ENCODE data around the gene PIP5K1C. TPM values are rescaled to one million over a fixed set of nuclear protein-coding genes. Genes with fewer than 3 reads are reported as not detected.

PIP5K1C gene
- total and polyA plus RNA-seq, 2 donors (not counting 1 experiment from before 2014, with no cell fraction given) = 10.4 to 46.7 TPM

DNA sequence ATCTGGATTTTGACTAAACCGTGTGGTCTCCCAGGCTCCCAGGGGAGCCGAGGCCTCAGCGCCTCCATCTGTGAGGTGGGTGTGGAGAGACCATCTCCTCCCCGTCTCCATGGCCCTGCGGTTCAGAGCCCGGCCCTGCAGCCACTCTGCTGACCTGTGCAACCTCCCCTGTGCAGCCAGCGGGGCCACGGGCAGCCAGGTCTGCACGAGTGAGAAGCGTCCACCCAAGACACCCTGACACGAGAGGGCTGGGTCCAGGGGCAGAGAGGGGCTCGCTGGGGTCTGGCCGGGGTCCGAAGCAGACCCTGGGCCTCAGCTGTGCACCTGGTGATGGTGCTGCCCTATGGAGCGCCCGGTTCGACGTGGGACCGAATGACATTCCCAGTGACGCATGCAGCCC lies 63.3 kb downstream of the PIP5K1C start:
- no peak overlapping the region for H3K4me3 ChIP-seq (ENCODE audit: control extremely low read depth in 1 of 5, extremely low read depth in 1 of 5, insufficient read depth in 1 of 5, low read depth in 2 of 5, low read length in 4 of 5)
- no peaks in the 10 kb centered on the region for H3K4me1 Mint-ChIP-seq
- H3K9me3 Mint-ChIP-seq (ENCODE audit: insufficient read depth) = no peaks in the 10 kb centered on the region
- H3K27ac Mint-ChIP-seq = no peak overlapping the region
- no peak for ATAC-seq (ENCODE audit: low read depth)
- H3K4me3 Mint-ChIP-seq = no peak overlapping the region
- H3K27me3 ChIP-seq (replicated peaks in 1 of 4; ENCODE audit: control extremely low read depth in 1 of 4, control insufficient read depth in 3 of 4, insufficient read depth in 4 of 4, low read length in 3 of 4) = no peaks in the 10 kb centered on the region
- no peaks in the 10 kb centered on the region for H3K27me3 Mint-ChIP-seq
- no peaks in the 10 kb centered on the region for H4K20me1 ChIP-seq (ENCODE audit: control insufficient read depth, insufficient read depth, low read length, poor library complexity, severe bottlenecking)
- TF ChIP-seq, protein P1, sequence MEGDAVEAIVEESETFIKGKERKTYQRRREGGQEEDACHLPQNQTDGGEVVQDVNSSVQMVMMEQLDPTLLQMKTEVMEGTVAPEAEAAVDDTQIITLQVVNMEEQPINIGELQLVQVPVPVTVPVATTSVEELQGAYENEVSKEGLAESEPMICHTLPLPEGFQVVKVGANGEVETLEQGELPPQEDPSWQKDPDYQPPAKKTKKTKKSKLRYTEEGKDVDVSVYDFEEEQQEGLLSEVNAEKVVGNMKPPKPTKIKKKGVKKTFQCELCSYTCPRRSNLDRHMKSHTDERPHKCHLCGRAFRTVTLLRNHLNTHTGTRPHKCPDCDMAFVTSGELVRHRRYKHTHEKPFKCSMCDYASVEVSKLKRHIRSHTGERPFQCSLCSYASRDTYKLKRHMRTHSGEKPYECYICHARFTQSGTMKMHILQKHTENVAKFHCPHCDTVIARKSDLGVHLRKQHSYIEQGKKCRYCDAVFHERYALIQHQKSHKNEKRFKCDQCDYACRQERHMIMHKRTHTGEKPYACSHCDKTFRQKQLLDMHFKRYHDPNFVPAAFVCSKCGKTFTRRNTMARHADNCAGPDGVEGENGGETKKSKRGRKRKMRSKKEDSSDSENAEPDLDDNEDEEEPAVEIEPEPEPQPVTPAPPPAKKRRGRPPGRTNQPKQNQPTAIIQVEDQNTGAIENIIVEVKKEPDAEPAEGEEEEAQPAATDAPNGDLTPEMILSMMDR (IDR thresholded peaks at IDR 0.05) = no peak
- TF ChIP-seq EZH2 (IDR thresholded peaks at IDR 0.05; ENCODE audit: borderline replicate concordance, insufficient read depth, low read depth, low read length, poor library complexity, severe bottlenecking) = no peak
- no peaks in the 10 kb centered on the region for H3K9me3 ChIP-seq (ENCODE audit: control extremely low read depth in 1 of 3, control insufficient read depth in 2 of 3, insufficient read depth in 1 of 3, low read length in 2 of 3)
- ChIA-PET POLR2A (no interaction called here), CTCF (no interaction called here)
- no peak for DNase-seq
- peaks cover 0 to 10% of the 10 kb centered on the region in 2 experiments for H3K36me3 ChIP-seq (replicated peaks in 1 of 2; ENCODE audit: control extremely low read depth in 1 of 2, control insufficient read depth in 1 of 2, extremely low read depth in 1 of 2, insufficient read depth in 2 of 2, low read length in 1 of 2)
- no peak overlapping the region for H3K9ac ChIP-seq (ENCODE audit: low read length)
- H2AFZ ChIP-seq (ENCODE audit: insufficient read depth, low read depth, low read length, poor library complexity, severe bottlenecking) = no peak overlapping the region
- H3K4me1 ChIP-seq (ENCODE audit: control insufficient read depth in 2 of 2, insufficient read depth in 2 of 2, low read length in 2 of 2) = no peaks in the 10 kb centered on the region
- no peak overlapping the region for H3K27ac ChIP-seq (ENCODE audit: low read length in 2 of 2)
- intact Hi-C loops (cut with micrococcal nuclease) = no loop called here
- no peak overlapping the region for H3K4me2 ChIP-seq (replicated peaks; ENCODE audit: low read depth, low read length, poor library complexity, severe bottlenecking)
- 88% methylated on average over 20 of the region's 20 CpGs for WGBS (ENCODE audit: insufficient coverage)
- H3K79me2 ChIP-seq (ENCODE audit: control insufficient read depth, insufficient read depth, low read length) = no peaks in the 10 kb centered on the region

DNA sequence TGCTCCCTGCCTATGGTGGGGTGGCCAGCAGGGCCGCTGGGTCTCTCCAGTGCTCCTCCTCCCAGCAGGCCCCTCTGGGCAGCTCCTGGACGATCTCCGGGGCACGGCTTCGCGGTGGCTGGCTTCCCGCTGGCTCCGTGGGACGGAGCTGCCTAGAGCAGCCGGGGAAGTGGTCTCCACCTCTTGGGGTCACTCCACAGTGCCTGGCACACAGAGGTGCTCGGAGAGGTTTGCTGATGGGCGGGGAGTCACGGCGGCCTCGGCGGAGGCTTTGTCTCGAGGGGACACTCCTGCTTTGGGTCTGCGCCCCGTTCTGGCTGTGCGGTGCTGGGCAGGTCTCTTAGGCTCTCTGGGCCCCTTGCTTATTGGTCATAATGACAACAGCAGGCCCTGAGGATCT lies 63.8 kb downstream of the PIP5K1C start:
- Mint-ChIP-seq H3K27me3 (no peaks in the 10 kb centered on the region), H3K4me1 (no peaks in the 10 kb centered on the region), H3K27ac (no peak overlapping the region), H3K4me3 (no peak overlapping the region), H3K9me3 (ENCODE audit: insufficient read depth) (no peaks in the 10 kb centered on the region)
- POLR2A ChIA-PET = no interaction called here
- Histone ChIP-seq H4K20me1 (ENCODE audit: control insufficient read depth, insufficient read depth, low read length, poor library complexity, severe bottlenecking) (no peaks in the 10 kb centered on the region), H3K4me3 (ENCODE audit: control extremely low read depth in 1 of 5, extremely low read depth in 1 of 5, insufficient read depth in 1 of 5, low read depth in 2 of 5, low read length in 4 of 5) (no peak overlapping the region), H3K4me2 (replicated peaks; ENCODE audit: low read depth, low read length, poor library complexity, severe bottlenecking) (no peak overlapping the region), H3K79me2 (ENCODE audit: control insufficient read depth, insufficient read depth, low read length) (no peaks in the 10 kb centered on the region), H3K27me3 (replicated peaks in 1 of 4; ENCODE audit: control extremely low read depth in 1 of 4, control insufficient read depth in 3 of 4, insufficient read depth in 4 of 4, low read length in 3 of 4) (no peaks in the 10 kb centered on the region), H3K4me1 (ENCODE audit: control insufficient read depth in 2 of 2, insufficient read depth in 2 of 2, low read length in 2 of 2) (no peaks in the 10 kb centered on the region), H3K27ac (ENCODE audit: low read length in 2 of 2) (no peak overlapping the region), H3K36me3 (replicated peaks in 1 of 2; ENCODE audit: control extremely low read depth in 1 of 2, control insufficient read depth in 1 of 2, extremely low read depth in 1 of 2, insufficient read depth in 2 of 2, low read length in 1 of 2) (peaks cover 0 to 8% of the 10 kb centered on the region in 2 experiments), H3K9ac (ENCODE audit: low read length) (no peak overlapping the region), H2AFZ (ENCODE audit: insufficient read depth, low read depth, low read length, poor library complexity, severe bottlenecking) (no peak overlapping the region), H3K9me3 (ENCODE audit: control extremely low read depth in 1 of 3, control insufficient read depth in 2 of 3, insufficient read depth in 1 of 3, low read length in 2 of 3) (no peaks in the 10 kb centered on the region)
- CTCF ChIA-PET = no interaction called here
- DNase-seq (no peak), ATAC-seq (ENCODE audit: low read depth) (no peak)
- intact Hi-C loops (cut with micrococcal nuclease) = no loop called here
- WGBS (ENCODE audit: insufficient coverage) = 96% methylated on average over 20 of the region's 20 CpGs
- TF ChIP-seq EZH2 (IDR thresholded peaks at IDR 0.05; ENCODE audit: borderline replicate concordance, insufficient read depth, low read depth, low read length, poor library complexity, severe bottlenecking) = no peak

All from B cell (primary cell).